Activated CD4-positive, CD25-positive, alpha-beta regulatory T cell treated with anti-CD3 and anti-CD28 coated beads, Interleukin-2, amount 50 U/mL, for 24 hours (primary cell): ENCODE data around the gene IL17A.
"Not testable (repeated sequence)": the region's sequence is repeated elsewhere in the genome, so short reads cannot be mapped to it uniquely, and the experiment has no call there.

Source experiments
- ATAC-seq, 2 donors: fragments of 150-1000 bp; cut with Tn5 transposase; one replicate each; pipeline ENCODE4 v1.10.0; 2021; ENCODE audit warnings: mild to moderate bottlenecking in 1 of 2, moderate library complexity in 1 of 2

IL17A gene

DNA sequence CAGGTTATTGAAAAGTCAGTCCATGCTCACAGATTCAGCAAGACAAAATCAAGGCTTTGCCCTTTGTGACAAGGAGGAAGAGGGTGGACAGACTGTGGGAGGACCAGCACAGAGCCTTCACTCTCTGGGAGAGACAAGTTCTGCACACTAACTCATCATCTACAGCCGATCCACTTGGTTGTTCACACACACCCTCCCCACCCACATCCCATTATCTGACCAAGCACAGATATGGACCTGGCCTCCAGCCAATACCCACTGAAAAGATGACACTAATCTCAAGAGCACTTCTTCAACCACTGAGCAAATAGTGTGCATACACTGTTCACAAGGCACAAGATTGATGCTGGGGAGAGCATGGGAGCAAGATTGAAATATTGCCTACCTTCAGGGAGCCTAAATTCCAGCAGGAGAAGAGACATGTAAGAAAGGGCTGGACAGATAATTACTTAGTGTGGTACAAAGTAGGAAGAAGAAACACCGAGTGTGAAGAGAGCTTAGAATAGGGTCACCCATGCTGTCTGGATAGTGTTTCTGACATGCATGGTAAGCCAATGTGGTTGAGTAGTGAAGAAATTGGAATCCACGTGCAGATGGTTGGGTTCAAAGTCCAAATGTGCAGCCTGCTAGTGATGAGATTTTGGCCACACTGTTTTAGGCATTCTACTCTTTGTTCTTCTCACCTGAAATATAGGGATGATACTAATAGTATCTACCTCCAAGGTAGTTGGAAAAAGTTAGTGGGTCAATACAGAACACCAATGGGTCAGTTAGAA lies 21.7 kb upstream of the IL17A start:
- ATAC-seq = no peak

DNA sequence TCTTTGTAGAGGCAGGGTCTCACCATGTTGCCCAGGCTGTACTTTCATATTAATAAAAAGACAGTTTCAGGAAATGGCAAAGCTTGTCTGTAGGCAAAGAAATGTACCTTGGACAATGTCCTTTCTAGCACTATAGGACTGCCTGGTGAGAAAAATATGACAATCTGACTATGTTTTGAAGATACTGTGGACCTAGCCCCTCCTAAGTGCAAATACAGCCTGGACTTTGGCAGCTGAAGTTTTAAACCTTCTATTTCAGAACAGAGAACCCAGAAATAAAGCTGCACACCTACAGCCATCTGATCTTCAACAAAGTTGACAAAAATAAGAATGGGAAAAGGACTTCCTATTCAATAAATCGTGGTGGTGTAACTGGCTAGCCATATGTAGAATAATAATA lies 18.9 kb upstream of the IL17A start:
- ATAC-seq = no peak

DNA sequence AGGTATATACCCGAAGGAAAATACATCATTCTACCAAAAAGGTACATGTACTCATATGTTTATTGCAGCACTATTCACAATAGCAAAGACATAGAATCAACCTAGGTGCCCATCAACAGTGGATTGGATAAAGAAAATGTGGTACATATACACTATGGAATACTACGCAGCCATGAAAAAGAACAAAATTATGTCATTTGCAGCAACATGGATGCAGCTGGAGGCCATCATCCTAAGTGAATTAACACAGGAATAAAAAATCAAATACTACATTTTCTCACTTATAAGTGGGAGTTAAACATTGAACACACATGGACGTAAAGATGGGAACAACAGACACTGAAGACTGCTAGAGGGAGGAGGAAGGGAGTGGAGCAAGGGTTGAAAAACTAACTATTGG lies 17.8 kb upstream of the IL17A start:
- ATAC-seq = not testable (repeated sequence)

DNA sequence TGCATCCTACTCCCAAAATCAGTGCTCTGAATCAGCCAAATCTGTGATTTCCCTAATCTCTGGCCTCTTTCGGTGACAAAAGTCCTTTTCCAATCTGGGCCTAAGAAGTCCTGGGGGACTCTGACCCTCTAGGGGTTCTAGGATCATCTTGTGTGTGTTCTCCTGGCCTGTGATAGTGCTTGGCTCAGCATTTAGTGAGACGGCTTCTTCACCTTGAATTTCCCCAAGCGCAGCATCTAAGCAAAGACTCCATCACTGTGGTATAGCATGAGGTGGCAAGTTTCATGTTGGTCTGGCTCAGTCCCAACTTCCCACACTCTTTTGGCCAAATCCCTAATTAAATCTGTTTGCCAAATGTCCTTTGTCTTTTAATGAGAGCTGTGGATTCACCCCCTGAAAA lies 12.1 kb upstream of the IL17A start:
- ATAC-seq = no peak

DNA sequence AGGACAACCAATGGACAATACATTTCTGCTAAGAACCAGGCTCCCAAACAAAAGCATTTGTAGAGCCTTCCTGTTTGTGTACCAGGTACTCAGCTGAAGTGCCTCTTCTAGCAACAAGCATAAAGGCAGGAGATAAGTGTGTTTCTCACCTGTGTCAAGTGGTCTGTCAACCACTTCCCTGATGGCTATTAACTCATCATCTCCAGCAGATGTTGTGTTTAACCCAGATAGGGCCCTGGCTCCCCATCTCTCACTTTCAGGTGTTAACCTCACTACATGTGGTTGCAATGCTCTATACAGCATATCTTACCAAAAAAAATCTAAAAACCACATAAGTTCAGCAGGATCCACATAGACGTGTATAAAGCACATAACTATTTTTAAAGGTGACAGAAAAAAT lies 9.6 kb upstream of the IL17A start:
- ATAC-seq = peak in 1 of 2 donors; percentile 36

DNA sequence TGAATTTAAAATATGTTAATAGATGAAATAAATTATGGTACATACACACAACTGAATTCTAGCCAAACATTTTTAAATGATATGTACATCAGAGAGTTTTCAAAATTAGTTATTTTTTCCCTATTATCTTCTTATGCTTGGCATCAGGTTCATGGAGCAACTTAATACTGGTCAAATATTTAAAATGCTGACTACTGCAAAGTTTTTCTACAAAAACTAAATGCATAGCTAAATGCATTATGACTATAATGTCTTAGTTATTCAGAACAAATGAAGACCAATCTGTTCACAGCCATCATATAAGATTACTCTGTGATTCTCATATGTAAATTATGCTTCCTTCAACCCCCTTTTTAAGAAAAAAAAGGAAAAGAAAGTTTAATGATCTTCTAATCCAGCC lies 8.2 kb upstream of the IL17A start:
- no peak for ATAC-seq

DNA sequence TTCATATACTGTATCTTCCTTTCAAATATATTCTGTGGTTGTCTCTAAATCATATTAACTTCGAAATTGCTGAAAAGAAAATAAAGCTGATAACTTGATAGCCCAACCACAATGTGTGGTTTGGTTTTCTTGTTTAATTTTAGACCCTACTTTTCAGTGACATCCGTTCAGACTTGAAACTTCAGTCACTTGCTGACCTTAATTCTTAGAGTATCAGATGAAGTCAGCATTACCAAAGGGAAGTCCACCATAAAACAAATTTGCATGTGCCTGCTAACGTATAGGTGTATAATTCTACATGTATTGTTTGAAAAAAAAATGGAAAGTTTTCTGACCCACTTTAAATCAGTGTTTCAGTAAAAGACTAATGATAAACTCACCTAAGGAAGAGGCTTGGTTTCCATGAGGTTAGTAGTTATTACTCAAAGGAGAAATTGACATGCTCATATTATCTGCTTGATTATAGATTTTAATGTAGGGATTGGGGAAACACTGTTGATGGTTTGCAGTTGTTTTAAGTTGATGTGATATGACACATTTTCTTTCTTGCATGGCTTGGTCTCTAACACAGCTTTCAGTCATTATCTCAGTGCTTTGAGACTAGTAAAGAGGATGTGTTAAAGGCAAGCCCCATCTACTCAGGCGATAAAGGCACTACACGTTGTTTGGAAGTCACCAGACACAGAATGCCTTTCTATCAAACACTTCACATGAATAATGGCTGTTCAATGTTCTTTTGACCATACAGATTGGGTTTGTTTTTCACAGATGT lies 5.2 kb upstream of the IL17A start:
- ATAC-seq = peak in 1 of 2 donors; percentile 53

DNA sequence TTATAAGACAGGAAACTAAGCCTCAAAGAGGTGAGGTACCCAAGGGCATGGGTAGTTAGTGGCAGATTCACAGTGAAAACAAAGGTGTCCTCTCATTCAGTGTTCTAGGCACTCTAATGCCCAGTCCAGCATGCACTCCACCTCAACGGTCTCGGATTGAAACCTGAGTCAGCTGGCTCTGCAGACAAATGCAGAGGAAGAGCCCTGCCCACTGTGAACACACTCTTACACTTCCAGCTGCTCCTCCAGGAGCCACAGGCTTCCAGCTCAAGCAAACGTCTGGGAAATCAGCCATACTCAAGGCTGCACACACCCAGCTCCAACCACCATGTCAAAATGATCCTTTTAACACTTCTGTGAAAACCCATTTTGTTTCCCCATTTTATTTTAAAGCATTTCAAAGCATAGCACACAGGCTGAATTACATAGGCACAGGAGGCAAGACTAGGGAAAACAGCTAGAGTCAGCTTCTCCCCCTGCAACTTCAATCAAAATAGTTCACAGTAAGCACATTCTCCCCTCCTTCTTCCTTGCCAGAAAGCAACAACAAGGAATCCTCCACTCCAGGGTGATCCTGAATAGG lies 3.0 kb upstream of the IL17A start:
- ATAC-seq = no peak

DNA sequence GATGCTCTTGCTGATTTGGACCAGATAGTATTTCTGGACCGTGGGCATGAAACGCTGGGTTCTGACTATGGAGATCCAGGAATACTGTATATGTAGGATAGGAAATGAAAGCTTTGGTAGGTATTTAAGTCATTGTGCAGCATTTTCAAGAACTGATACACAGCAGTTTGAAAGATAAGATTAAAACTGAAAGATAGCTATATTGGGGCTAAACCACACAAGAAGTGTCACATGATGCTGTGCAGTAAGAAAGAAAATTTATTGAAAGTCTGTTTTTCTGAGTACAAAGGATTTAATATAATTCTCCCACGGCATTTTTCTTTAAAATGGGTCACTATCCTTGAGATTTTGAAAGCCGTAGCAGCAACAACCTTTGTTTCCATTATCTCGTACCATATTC lies 305 bp downstream of the IL17A start:
- ATAC-seq = no peak

DNA sequence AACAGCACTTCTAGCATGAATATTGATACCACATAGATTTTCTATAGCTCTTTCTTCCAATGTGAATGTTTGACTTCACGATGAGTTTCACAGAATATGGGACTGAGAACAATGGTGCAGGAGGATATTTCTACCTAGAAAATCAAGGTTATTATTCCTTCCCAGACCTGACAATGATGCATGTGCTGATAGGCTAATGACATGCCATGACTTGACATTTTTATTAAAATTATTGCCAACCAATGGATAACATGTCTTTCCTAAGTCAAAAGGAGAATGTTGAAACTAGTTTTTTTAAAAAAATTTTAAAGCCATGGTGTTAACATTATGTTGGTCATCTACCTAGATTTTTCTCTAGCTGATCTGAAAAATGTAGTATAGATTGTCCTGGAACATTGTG lies 923 bp downstream of the IL17A start:
- no peak for ATAC-seq

DNA sequence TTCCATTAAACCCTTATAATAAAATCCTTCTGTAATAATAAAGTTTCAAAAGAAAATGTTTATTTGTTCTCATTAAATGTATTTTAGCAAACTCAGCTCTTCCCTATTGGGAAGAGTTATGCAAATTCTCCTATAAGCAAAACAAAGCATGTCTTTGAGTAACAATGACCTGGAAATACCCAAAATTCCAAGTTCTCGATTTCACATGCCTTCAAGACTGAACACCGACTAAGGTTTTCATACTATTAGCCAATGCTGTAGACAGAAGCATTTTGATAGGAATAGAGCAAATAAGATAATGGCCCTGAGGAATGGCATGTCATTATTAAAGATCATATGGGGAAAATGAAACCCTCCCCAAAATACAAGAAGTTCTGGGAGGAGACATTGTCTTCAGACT lies 3.8 kb downstream of the IL17A start:
- ATAC-seq = no peak

DNA sequence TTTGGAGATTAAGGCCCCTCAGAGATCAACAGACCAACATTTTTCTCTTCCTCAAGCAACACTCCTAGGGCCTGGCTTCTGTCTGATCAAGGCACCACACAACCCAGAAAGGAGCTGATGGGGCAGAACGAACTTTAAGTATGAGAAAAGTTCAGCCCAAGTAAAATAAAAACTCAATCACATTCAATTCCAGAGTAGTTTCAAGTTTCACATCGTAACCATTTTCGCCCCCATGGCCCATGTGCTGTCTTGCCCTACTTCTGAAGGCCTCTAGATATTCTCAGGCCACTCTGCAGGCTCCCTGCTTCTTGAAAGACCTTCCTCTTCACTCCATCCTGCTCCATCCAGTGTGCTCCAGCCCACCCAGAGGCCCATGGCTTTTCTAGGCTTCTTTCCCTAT lies 4.2 kb downstream of the IL17A start:
- no peak for ATAC-seq

DNA sequence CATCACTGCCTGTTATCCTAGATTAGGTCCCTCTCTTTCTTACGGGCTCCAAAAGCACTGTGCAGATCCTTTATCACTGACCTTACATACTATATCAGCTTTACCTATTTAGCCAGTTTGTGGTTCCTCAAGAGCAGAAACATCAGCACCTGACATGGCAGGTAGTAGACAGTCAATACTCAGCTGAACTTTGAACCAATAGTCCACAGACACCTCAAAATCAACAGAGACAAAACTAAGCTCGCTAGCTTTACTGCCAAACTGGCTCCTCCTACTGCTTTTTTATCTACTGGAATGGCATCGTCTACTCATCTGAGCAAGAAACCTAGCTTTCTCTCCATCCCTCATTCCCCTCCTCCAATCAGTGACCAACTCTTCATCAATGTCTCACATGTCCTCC lies 5.6 kb downstream of the IL17A start:
- ATAC-seq = no peak

DNA sequence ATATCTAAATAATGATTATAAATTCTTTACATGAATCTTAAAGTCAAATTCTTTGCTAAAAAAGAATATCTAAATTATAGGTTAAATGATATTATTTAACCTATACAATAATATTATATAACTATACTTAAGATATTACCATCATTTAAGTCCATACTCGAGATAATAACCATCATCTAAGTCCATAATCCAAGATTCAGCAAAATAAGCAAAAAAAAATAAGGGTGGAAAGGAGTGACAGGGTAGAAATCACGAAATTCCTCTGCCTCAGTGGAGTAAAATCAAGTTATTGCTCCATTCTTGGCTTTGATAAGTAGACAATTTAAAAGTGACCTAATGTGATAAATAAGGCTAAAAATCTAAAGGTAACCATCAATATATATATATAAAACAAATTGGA lies 9.7 kb downstream of the IL17A start:
- ATAC-seq = no peak

DNA sequence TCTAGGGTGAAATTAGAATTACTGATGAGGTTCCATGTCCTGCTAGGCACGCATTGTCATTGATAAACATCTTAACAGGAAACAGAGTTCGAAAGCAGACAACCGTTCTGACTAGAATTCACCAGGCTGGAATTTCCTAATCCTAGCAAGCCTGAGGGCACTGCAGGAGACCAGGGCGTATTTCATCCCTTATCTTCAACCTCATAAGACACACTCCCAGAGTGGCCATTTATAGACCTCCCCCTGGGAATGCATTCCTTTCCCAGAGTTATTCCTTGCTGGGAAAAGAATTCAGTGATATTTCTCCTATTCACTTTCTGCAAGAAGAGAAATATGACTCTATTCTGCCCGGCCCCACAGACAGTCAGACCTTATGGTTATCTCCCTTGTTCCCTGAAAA lies 13.9 kb downstream of the IL17A start:
- not testable (repeated sequence) for ATAC-seq

DNA sequence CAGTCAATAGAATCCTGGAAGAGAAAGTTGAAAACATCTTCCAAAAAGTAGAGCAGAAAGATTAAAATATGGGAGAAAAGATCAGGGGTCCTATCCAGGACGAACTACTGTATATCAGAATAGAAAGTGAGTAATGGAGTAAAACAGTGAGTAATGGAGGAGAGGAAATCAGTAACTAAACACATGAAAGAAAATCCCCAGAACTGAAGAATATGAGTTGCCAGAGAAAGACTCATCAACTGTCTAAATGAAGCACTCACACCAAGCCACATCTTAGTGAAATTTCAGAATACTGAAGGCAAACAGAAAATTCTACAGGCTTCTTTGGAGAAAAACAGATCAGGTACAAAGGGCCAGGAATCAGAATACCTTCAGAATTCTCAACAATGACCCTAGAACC lies 14.9 kb downstream of the IL17A start:
- ATAC-seq = peak; percentile 58 to 75

DNA sequence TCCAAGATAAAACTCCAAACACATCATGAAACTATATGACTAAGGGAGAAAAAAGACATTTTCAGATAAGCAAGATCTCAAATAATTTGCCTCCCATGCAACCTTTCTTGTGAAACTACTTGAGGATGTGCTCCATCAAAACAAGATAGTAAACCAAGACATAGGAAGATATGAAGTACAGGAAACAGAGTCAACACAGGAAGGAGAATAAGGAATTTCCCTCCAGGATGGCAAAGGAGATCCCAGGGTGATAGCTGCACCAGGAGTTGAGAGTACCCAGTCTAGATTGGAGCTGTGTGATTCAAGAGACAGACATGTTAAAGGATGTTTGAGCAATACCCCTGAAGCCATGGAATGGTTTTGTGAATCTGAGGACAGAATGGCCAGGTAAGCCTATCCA lies 15.3 kb downstream of the IL17A start:
- ATAC-seq = no peak

DNA sequence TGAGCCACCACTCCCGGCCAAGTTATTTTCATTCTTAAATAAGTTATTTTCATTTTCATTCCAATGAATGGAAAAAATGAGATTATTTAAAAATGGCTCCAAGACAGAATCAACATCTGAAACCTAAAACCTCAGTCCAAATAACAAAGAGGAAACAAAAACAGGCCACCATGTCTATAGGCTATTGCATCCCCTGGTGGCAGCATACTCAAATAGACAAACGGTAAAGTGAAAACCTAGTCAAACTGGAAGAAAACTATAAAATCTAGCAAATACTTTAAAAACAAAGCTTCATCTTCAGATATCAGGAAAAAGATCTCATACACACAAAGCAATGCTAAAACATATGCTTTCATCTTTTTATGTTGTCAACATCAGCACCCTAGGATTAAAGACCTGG lies 20.9 kb downstream of the IL17A start:
- no peak for ATAC-seq

DNA sequence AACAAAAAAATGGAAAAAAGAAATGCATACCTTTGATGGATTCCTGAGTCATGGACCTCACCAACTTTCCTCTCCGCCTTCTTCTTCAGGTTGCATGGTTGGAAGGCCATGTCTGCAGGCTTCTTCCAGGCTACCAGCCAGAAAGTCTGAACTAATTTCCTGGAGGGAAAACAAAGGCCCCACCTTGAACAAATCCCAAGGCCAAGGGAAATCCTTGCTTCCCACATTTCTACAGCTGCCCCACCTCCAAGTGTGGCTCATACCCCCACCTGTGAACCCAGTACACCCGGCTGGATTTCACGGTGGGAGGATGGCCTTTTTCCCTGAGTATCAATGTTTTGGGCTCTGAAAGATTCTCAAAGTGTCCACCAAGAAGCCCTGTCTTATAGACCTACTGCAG lies 22.4 kb downstream of the IL17A start:
- no peak for ATAC-seq

DNA sequence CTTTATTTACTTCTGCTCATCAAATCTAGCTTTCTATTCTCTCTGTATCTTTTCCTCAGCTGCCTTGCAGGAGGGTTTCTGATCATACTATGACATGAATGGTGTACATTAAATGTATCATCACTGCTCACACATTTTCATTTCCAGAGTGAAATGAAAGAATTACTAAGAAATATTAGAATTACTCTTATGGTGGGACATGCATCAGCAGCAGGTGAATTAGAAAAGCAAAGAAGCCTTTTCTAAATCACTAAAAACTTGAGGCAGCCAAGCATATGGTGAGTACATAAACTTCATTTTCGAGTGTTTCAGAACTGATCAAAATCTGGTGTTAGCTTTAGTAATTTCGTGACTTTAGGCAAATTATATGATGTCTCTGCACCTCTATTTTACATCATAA lies 23.6 kb downstream of the IL17A start:
- peak; percentile 44 to 52 for ATAC-seq

DNA sequence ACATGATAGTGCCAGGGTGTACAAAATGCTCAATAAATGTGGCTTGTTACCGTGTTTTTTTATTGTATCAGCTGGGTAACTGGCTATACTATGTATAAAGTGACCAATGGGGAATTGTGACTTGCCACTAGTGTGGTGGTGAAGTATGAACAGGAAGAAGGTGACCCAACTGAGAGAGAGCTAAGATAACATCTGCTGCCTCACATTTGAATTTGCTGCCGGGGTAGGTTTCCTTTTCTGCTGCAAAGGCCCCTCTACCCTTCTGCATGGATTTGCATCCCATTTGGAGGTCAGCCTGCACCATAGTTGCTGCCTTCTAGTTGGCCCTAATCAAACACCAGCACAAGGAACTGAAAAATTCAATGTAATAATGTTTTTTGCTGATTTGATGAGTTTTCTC lies 24.1 kb downstream of the IL17A start:
- ATAC-seq = no peak

DNA sequence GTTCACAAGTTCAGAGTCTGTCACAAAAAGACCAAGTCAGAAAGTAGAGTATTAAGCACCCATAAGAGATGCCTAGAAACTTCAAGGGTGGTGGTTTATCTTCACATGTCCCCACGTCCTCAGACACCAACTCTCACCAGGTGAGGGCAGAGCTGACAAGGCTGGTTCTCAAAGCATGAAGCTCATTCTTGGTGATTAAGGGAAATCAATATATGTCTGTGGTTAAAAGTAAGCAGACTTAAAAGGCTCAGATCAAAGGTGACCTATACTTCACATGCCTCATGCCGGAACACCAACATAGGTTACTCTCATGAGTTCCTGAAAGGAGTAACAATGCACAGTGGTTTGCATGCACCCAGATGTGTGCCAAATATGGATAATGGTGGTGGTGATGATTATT lies 27.0 kb downstream of the IL17A start:
- ATAC-seq = peak; percentile 41 to 66

DNA sequence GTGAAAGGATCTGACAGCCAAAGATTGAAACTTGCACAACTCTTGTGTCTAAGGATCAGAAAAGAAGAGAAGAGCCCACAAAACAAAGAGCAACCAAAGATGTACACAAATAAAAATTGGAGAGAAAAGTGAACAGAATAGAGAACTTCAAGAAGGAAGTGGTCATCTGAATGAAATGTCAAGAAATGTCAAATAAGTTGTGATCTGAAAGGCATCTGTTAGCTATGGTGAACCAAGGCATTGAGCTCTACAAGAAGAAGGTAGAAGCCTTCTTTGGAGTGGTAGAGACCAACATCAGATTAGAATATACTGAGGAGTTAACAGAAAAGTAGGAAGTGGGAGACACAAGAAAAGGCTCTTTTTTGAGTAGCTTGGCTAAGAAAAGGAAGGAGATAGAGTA lies 29.6 kb downstream of the IL17A start:
- no peak for ATAC-seq

DNA sequence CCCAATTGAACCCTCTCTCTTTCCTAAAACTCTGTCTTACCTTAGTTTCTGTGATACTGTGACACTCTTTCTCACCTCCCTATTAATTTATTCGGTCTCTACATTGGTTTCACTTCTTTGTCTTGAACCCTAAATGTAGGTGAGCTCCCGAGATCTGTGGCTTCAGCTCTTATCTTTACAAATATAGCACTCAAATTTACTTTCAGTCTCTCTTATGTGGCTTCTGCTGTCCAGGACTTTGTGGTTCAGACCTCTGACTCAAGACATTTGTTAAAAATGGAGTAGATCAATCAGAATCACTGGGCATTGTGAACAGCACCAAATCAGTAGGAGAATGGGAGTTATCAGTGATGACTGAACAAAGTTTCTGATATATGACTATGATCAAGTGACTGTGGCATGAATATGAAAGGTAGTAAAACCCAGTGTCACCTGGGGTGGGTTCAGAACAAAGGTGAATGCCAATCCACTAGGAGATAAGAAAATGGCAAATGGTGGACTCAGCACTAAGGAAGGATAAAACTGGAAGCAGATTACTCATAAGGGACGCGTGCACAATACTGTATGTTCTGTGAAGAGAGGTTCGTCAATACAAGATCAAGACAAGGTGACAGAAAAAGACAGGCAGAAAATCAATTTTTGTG lies 30.9 kb downstream of the IL17A start:
- no peak for ATAC-seq
